Ovary (tissue), 9 donors: ENCODE measurements around the gene RGS7. TPM values are rescaled to one million over a fixed set of nuclear protein-coding genes. Genes with fewer than 3 reads are reported as not detected.

Experiments used
- DNase-seq, 5 donors: peaks; one replicate each; pipeline ENCODE4 v3.0.0-alpha.2; 2019 to 2020
- H3K27ac ChIP-seq, 2 donors: fragments of 200-600 bp; one replicate each; pipeline versions ENCODE4 v1.5.1 to v1.8.0; 2019 to 2022
- H3K27me3 ChIP-seq: fragments of 200-600 bp; one replicate; pipeline ENCODE4 v1.8.0; 2022
- H3K36me3 ChIP-seq: fragments of 200-600 bp; sonication (generic); one replicate; pipeline ENCODE4 v1.5.1; 2019
- H3K4me1 ChIP-seq: one replicate; pipeline ENCODE4 v1.8.1; 2013; ENCODE audit warnings: mild to moderate bottlenecking, moderate library complexity; ENCODE audit not compliant: insufficient read depth
- H3K4me3 ChIP-seq: fragments of 200-600 bp; sonication (generic); one replicate; pipeline ENCODE4 v1.5.1; 2017
- H3K9me3 ChIP-seq, 2 donors: fragments of 200-600 bp in 1 of 2; sonication (generic) in 1 of 2; one replicate each; pipeline versions ENCODE4 v1.5.1 to v1.8.1; 2013 to 2019; ENCODE audit warnings: mild to moderate bottlenecking in 1 of 2, moderate library complexity in 1 of 2
- CTCF ChIP-seq, 3 donors: fragments of 450-650 bp in 2 of 3; fragments of 200-600 bp in 1 of 3; IDR thresholded peaks; one replicate each; pipeline versions ENCODE4 v1.5.1 to v1.8.0; 2016 to 2022; ENCODE audit warnings: antibody characterized with exemption in 3 of 3, mild to moderate bottlenecking in 1 of 3
- EP300 ChIP-seq: sonication (generic); formaldehyde crosslinking; IDR thresholded peaks from one replicate; pipeline ENCODE4 v1.6.1; 2017; ENCODE audit warnings: antibody characterized with exemption
- POLR2A ChIP-seq: fragments of 450-650 bp; IDR thresholded peaks from one replicate; pipeline ENCODE4 v1.6.1; 2017; ENCODE audit warnings: antibody characterized with exemption, mild to moderate bottlenecking, moderate library complexity
- WGBS, 3 donors: extraction: QIAGEN DNeasy Blood & Tissue Kit in 1 of 3; methylation state at CpG; one replicate each; pipeline versions ENCODE4 v1.1.5 to v1.1.7; 2013 to 2017; 5-methylcytosine and 5-hydroxymethylcytosine counted together
- intact Hi-C, 4 donors: fragments of 100-400 bp; cut with DNase I; formaldehyde crosslinking; loops; one replicate each; pipeline versions ENCODE4 v1.11.0 to v1.15.1; 2022 to 2023
- polyA plus RNA-seq, 2 donors: library from polyadenylated mRNA; stranded (reverse); fragments of 200-250 nt in 1 of 2; fragments of 350-450 nt in 1 of 2; fragmentation: Illumina TruSeq in 1 of 2; extraction: RNeasy Lipid Tissue Mini Kit (QIAGEN cat#74804) in 1 of 2; gene quantifications; one replicate each; pipeline ENCODE4 v1.2.3, GENCODE V29; 2013 to 2014
- total RNA-seq, 7 donors: library from RNA; depleted of rRNA in 2 of 7; stranded (reverse); fragments of >200 nt in 2 of 7; fragmentation: NEBNext Ultra II Directional in 3 of 7; extraction: Animal tissue kit (Norgen Biotek cat#: 25700) in 3 of 7; gene quantifications; one replicate each; pipeline versions ENCODE4 v1.1.0 to v1.2.4, GENCODE V29; 2016 to 2023
- donor health status: DM: no; HTN: no; CAD: no; lungs with moderate emphysema.
- donor health status: DM: no; HTN: no; CAD: no.
- donor health status: Bipolar disorder and iron deficiency.
- donor health status: DM: yes; HTN: yes; CAD: no.
- donor health status: DM: no; HTN: no; CAD: no.
- donor health status: DM: yes; HTN: yes; CAD: no.

The RGS7 gene
- total and polyA plus RNA-seq, 9 donors: 0.10 to 1.00 (median 0.37) TPM; not detected in 1

- H3K4me1 ChIP-seq: no peaks in the 10 kb centered on the region
- H3K27me3 ChIP-seq: no peaks in the 10 kb centered on the region
- no peak for DNase-seq
- no peak overlapping the region for H3K27ac ChIP-seq
- 83 to 94% (median 92%) methylated on average over 3 of the region's 3 CpGs for WGBS, 3 donors
- no peak overlapping the region for H3K4me3 ChIP-seq
- no peak for TF ChIP-seq EP300
- no peak for TF ChIP-seq CTCF (IDR thresholded peaks at IDR 0.05)
- no peak for TF ChIP-seq POLR2A
- intact Hi-C loops: no loop called here
- no peaks in the 10 kb centered on the region for H3K36me3 ChIP-seq
- H3K9me3 ChIP-seq: no peaks in the 10 kb centered on the region
These were observed 429.2 kb downstream of the RGS7 start for GRCh38 chr1:240927821-240928220.

- Histone ChIP-seq H3K9me3 (no peaks in the 10 kb centered on the region), H3K4me3 (no peak overlapping the region), H3K36me3 (no peaks in the 10 kb centered on the region), H3K27ac (no peak overlapping the region), H3K4me1 (no peaks in the 10 kb centered on the region), H3K27me3 (no peaks in the 10 kb centered on the region)
- 87 to 92% (median 92%) methylated on average over 4 of the region's 4 CpGs for WGBS, 3 donors
- no peak for DNase-seq
- TF ChIP-seq CTCF (IDR thresholded peaks at IDR 0.05) (no peak), EP300 (no peak), POLR2A (no peak)
- intact Hi-C loops: no loop called here
These were observed 431.7 kb downstream of the RGS7 start for GRCh38 chr1:240925273-240925672.

- Histone ChIP-seq H3K9me3 (no peaks in the 10 kb centered on the region), H3K4me3 (no peak overlapping the region), H3K27me3 (no peaks in the 10 kb centered on the region), H3K27ac (no peak overlapping the region), H3K36me3 (no peaks in the 10 kb centered on the region), H3K4me1 (no peaks in the 10 kb centered on the region)
- intact Hi-C loops: no loop called here
- 64 to 83% (median 67%) methylated on average over 1 of the region's 1 CpG for WGBS, 3 donors
- DNase-seq: no peak
- TF ChIP-seq CTCF (IDR thresholded peaks at IDR 0.05): no peak
- TF ChIP-seq POLR2A: no peak
- no peak for TF ChIP-seq EP300
These were observed 439.0 kb downstream of the RGS7 start for GRCh38 chr1:240917976-240918375.

- WGBS, 3 donors: 5 to 20% (median 10%) methylated on average over 1 of the region's 1 CpG
- intact Hi-C loops: no loop called here
- DNase-seq: no peak
These were observed 442.5 kb downstream of the RGS7 start for GRCh38 chr1:240914506-240914905.

More at GRCh38 chr1:240914506-240914905, 442.5 kb downstream of the RGS7 start:
- no peaks in the 10 kb centered on the region for H3K4me1 ChIP-seq
- no peaks in the 10 kb centered on the region for H3K36me3 ChIP-seq
- H3K27me3 ChIP-seq: no peaks in the 10 kb centered on the region
- no peak overlapping the region for H3K27ac ChIP-seq
- H3K9me3 ChIP-seq: no peaks in the 10 kb centered on the region
- TF ChIP-seq CTCF (IDR thresholded peaks at IDR 0.05) (no peak), POLR2A (no peak), EP300 (no peak)
- no peak overlapping the region for H3K4me3 ChIP-seq
